NB4 (cell line): ENCODE data around the gene POMP.

Experiments
- CTCF ChIP-seq: IDR thresholded peaks from one replicate; pipeline ENCODE4 v1.5.1; 2012; ENCODE audit warnings: low read depth, low read length
- MYC ChIP-seq: IDR thresholded peaks from 2 replicates; pipeline ENCODE4 v1.6.1; 2011; ENCODE audit warnings: low read depth, low read length
- POLR2A ChIP-seq: IDR thresholded peaks from 2 replicates; pipeline ENCODE4 v1.6.1; 2011; ENCODE audit warnings: mild to moderate bottlenecking; ENCODE audit not compliant: insufficient read length; ENCODE audit errors: extremely low read depth
- TF ChIP-seq, protein P1 (sequence below): IDR thresholded peaks from 2 replicates; pipeline ENCODE4 v1.6.1; 2011; ENCODE audit warnings: low read depth, low read length

GRCh38 chr13:28631801-28632200 lies 27.1 kb upstream of the POMP start:
- TF ChIP-seq CTCF (no peak), POLR2A (no peak), MYC (no peak)
- TF ChIP-seq, protein P1, sequence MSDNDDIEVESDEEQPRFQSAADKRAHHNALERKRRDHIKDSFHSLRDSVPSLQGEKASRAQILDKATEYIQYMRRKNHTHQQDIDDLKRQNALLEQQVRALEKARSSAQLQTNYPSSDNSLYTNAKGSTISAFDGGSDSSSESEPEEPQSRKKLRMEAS = no peak
